ACC112 (cell line): Measurements from ENCODE around the gene CHD3.

ENCODE experiments used
- H2AFZ ChIP-seq: fragments of 200-600 bp; sonication (generic); one replicate; pipeline ENCODE4 v1.6.0; 2017; ENCODE audit warnings: antibody characterized with exemption, low read length; ENCODE audit not compliant: unreplicated experiment
- H3K27ac ChIP-seq: fragments of 200-600 bp; sonication (generic); 2 replicates; pipeline ENCODE4 v1.5.1; 2014; ENCODE audit warnings: low read depth, mild to moderate bottlenecking, antibody characterized with exemption, low read length, moderate library complexity
- H3K27me3 ChIP-seq: fragments of 200-600 bp; sonication (generic); 2 replicates; pipeline ENCODE4 v1.6.1; 2014; ENCODE audit warnings: mild to moderate bottlenecking, antibody characterized with exemption, low read length, moderate library complexity, mixed read lengths; ENCODE audit not compliant: insufficient read depth
- H3K36me3 ChIP-seq: fragments of 200-600 bp; sonication (generic); 2 replicates; pipeline ENCODE4 v1.6.1; 2016; ENCODE audit warnings: mild to moderate bottlenecking, antibody characterized with exemption, low read length, moderate library complexity, mixed read lengths; ENCODE audit not compliant: insufficient read depth
- H3K4me1 ChIP-seq: fragments of 200-600 bp; sonication (generic); one replicate; pipeline ENCODE4 v1.6.1; 2016; ENCODE audit warnings: low read length, mixed read lengths; ENCODE audit not compliant: insufficient read depth, unreplicated experiment, control insufficient read depth
- H3K4me3 ChIP-seq: fragments of 200-600 bp; sonication (generic); 2 replicates; pipeline ENCODE4 v1.5.1; 2014; ENCODE audit warnings: mild to moderate bottlenecking, low read depth, low read length
- H3K79me2 ChIP-seq: fragments of 200-600 bp; sonication (generic); one replicate; pipeline ENCODE4 v1.6.0; 2016; ENCODE audit warnings: low read length; ENCODE audit not compliant: control insufficient read depth, unreplicated experiment, insufficient read depth

Gene CHD3

DNA sequence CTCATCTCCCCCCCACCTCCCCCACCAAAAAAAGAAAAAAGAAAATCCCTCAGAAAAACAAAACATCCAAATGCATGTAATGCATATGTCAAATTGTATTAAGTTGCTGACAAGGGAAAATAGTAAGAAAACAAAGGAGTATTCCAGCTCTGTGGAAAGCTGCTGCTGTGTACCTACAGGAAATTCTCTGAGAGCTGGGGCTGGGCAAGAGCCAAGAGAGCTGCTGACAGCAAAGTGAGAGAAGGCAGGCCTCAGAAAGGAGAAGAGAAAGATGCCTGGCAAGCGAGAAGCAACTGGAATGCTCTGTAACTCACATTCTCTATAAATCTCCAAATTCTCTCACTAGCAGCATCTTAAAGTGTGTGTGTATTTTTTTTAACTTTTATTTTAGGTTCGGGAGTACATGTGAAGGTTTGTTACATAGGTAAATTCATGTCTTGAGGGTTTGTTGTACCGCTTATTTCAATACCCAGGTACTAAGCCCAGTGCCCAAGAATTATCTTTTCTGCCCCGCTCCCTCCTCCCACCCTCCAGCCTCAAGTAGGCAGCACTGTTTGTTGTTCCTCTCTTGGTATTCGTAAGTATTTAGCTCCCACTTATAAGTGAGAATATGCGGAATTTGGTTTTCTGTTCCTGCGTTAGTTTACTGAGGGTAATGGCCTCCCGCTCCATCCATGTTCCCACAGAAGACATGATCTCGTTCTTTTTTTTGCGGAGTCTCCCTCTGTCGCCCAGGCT, 67.8 kb downstream of the CHD3 start:
- Histone ChIP-seq H2AFZ (no peak overlapping the region), H3K27me3 (no peaks in the 10 kb centered on the region), H3K79me2 (no peaks in the 10 kb centered on the region), H3K4me1 (no peaks in the 10 kb centered on the region), H3K4me3 (no peak overlapping the region), H3K27ac (no peak overlapping the region), H3K36me3 (no peaks in the 10 kb centered on the region)

GRCh38 chr17:7959503-7960253, 71.1 kb downstream of the CHD3 start:
- H3K27ac ChIP-seq = no peak overlapping the region
- no peak overlapping the region for H2AFZ ChIP-seq
- no peaks in the 10 kb centered on the region for H3K79me2 ChIP-seq
- H3K27me3 ChIP-seq = no peaks in the 10 kb centered on the region
- no peaks in the 10 kb centered on the region for H3K4me1 ChIP-seq
- no peak overlapping the region for H3K4me3 ChIP-seq
- no peaks in the 10 kb centered on the region for H3K36me3 ChIP-seq

- H3K27ac ChIP-seq = no peak overlapping the region
- H3K79me2 ChIP-seq = no peaks in the 10 kb centered on the region
- H2AFZ ChIP-seq = no peak overlapping the region
- no peak overlapping the region for H3K4me3 ChIP-seq
- no peaks in the 10 kb centered on the region for H3K27me3 ChIP-seq
- no peaks in the 10 kb centered on the region for H3K4me1 ChIP-seq
- H3K36me3 ChIP-seq = no peaks in the 10 kb centered on the region
Observed at GRCh38 chr17:7961421-7961820, 72.8 kb downstream of the CHD3 start.
